ENCODE results near the gene CASTOR2. TPM values are rescaled to one million over a fixed set of nuclear protein-coding genes. Genes with fewer than 3 reads are reported as not detected.
"Not testable (repeated sequence)": the region's sequence is repeated elsewhere in the genome, so short reads cannot be mapped to it uniquely, and the experiment has no call there.

The CASTOR2 gene
- total and polyA plus RNA-seq, 7 donors: 2.9 to 255 (median 131) TPM

- H3K27ac ChIP-seq; ATAC-seq; H3K4me3 ChIP-seq; H3K9me3 ChIP-seq; intact Hi-C loops (cut with DNase I); H3K27me3 ChIP-seq (ENCODE audit: insufficient read depth in 3 of 3, low read length in 2 of 3); DNase-seq; H3K36me3 ChIP-seq (ENCODE audit: insufficient read depth in 1 of 2, low read depth in 1 of 2); H3K4me1 ChIP-seq: not testable (repeated sequence)
- no CpG with 5 or more reads among the region's 2 CpGs for WGBS, 3 donors
Observed at GRCh38 chr7:74958328-74958727, 6.2 kb upstream of the CASTOR2 start.

DNA sequence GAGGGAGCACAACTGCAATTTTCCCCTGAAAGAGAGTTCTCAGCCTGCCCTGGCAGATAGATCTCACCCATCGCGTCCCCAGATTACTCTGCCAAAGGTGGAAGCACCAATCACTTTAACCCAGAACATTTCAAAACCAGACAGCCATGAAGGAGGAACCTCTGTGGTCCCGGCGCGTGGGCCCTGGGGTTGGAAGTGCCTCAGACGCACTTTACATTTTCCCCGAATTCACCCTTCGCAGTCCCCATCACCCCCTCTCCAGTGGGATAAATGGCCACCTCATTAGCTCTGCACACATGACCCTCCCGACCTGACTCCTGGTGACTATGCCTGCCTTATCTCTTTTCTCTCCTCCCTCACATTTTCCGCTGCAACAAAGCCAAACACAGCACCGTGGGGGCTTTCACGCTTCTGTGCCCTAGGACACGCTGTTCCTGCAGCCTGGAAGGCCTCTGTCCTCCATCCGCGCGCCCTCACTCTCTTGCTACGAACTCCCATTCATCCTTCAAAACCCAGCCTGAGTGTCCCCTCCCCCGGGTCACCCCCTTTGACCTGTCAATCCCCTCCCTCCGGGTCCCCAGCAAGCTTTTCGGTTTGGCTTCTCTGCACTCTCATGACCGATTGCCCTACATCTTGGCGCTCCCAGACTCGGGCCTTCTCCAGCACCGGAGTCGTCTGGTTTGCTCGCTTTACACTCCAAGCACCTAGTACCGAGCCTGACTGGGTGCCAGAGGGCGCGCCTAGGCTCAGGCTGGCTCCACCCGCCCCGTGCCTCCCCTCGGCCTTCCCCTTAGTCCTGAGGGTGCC, 598 bp upstream of the CASTOR2 start:
- ATAC-seq: peak in 2 of 4 donors; percentile 5 to 66
- H3K4me3 ChIP-seq: peak overlapping the region; percentile 52

GRCh38 chr7:74966208-74966854, 1.8 kb downstream of the CASTOR2 start:
- H3K9me3 ChIP-seq; H3K27ac ChIP-seq; DNase-seq; ATAC-seq; H3K4me3 ChIP-seq; H3K4me1 ChIP-seq; intact Hi-C loops (cut with DNase I); H3K27me3 ChIP-seq (ENCODE audit: insufficient read depth in 3 of 3, low read length in 2 of 3); H3K36me3 ChIP-seq (ENCODE audit: insufficient read depth in 1 of 2, low read depth in 1 of 2): not testable (repeated sequence)
- no CpG with 5 or more reads among the region's 16 CpGs for WGBS, 3 donors

More for the DNA sequence above, 598 bp upstream of the CASTOR2 start:
- intact Hi-C loops (cut with DNase I); H3K36me3 ChIP-seq (ENCODE audit: insufficient read depth in 1 of 2, low read depth in 1 of 2); H3K4me1 ChIP-seq; H3K9me3 ChIP-seq; H3K27me3 ChIP-seq (ENCODE audit: insufficient read depth in 3 of 3, low read length in 2 of 3): not testable (repeated sequence)
- 37 to 43% (median 39%) methylated on average over 17 to 22 of the region's 32 CpGs for WGBS, 3 donors
- H3K27ac ChIP-seq: peak overlapping the region; percentile 9
- DNase-seq: peak in 1 of 2 donors; percentile 31

GRCh38 chr7:74966909-74967308, 2.4 kb downstream of the CASTOR2 start:
- H3K27ac ChIP-seq; H3K4me1 ChIP-seq; H3K4me3 ChIP-seq; H3K9me3 ChIP-seq; H3K36me3 ChIP-seq (ENCODE audit: insufficient read depth in 1 of 2, low read depth in 1 of 2); H3K27me3 ChIP-seq (ENCODE audit: insufficient read depth in 3 of 3, low read length in 2 of 3); DNase-seq; intact Hi-C loops (cut with DNase I): not testable (repeated sequence)
- ATAC-seq: peak in 3 of 4 donors; percentile 40 to 45 (median 41)
- no CpG with 5 or more reads among the region's 6 CpGs for WGBS, 3 donors

DNA sequence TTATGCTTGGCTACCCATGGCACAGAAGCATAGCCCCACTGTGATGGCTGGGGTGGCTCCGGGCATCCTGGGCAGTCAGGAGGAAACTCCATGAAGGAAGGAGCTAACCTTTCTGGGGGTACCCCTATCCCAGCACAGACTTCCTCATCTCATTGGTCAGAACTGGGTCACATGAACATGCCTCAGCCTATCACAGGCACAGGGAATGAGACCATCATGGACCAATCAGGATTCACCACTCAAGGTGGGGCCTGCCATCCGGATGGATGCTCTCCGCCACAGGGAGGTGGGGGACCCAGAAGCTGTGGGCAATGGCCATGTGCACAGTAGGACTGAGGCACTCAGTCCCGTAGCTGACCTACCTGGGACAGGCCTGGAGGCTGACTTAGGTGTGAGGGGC, 6.9 kb downstream of the CASTOR2 start:
- H3K4me1 ChIP-seq; intact Hi-C loops (cut with DNase I); H3K27me3 ChIP-seq (ENCODE audit: insufficient read depth in 3 of 3, low read length in 2 of 3); H3K4me3 ChIP-seq; H3K27ac ChIP-seq; H3K36me3 ChIP-seq (ENCODE audit: insufficient read depth in 1 of 2, low read depth in 1 of 2); DNase-seq; ATAC-seq; H3K9me3 ChIP-seq: not testable (repeated sequence)
- WGBS, 3 donors: no CpG with 5 or more reads among the region's 4 CpGs

DNA sequence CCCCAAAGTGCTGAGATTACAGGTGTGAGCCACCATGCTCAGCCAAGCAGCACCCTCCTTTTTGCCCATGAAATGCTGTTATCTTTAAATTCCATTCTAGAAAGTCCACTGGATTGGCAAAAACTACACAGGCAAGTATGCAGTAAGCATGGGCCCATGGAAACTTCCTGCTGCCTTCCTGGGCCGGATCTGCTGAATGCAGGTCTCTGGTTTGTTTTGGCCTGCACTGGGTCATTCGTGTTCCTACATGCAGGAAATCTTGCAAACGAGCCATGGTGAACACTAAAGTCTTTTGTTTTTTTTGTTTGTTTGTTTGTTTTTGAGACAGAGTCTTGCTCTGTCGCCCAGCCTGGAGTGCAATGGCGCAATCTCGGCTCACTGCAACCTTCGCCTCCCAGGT, 7.9 kb downstream of the CASTOR2 start:
- intact Hi-C loops (cut with DNase I); ATAC-seq; DNase-seq; H3K9me3 ChIP-seq; H3K27me3 ChIP-seq (ENCODE audit: insufficient read depth in 3 of 3, low read length in 2 of 3); H3K36me3 ChIP-seq (ENCODE audit: insufficient read depth in 1 of 2, low read depth in 1 of 2); H3K4me3 ChIP-seq; H3K4me1 ChIP-seq; H3K27ac ChIP-seq: not testable (repeated sequence)
- 69 to 73% (median 72%) methylated on average over 3 to 6 of the region's 7 CpGs for WGBS, 3 donors

DNA sequence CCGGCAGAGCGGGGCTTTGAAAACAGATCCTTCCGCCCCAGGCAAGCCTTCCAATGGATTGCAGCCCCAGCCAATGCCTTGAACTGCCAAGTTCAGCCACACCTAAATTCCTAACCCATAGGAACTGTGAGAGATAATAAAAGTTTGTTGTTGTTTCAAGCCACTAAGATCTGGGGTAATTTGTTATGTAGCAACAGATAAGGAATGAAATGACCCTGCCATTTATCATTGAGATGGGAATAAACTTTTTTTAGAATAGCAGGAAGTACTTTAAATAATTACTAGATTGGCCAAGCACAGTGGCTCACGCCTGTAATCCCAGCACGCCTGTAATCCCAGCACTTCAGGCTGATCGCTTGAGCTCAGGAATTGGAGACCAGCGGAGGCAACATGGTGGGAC, 11.5 kb downstream of the CASTOR2 start:
- intact Hi-C loops (cut with DNase I); ATAC-seq; H3K36me3 ChIP-seq (ENCODE audit: insufficient read depth in 1 of 2, low read depth in 1 of 2); H3K27ac ChIP-seq; H3K9me3 ChIP-seq; H3K4me3 ChIP-seq; DNase-seq; H3K4me1 ChIP-seq; H3K27me3 ChIP-seq (ENCODE audit: insufficient read depth in 3 of 3, low read length in 2 of 3): not testable (repeated sequence)
- 75 to 94% (median 84%) methylated on average over 2 to 3 of the region's 7 CpGs for WGBS, 3 donors

DNA sequence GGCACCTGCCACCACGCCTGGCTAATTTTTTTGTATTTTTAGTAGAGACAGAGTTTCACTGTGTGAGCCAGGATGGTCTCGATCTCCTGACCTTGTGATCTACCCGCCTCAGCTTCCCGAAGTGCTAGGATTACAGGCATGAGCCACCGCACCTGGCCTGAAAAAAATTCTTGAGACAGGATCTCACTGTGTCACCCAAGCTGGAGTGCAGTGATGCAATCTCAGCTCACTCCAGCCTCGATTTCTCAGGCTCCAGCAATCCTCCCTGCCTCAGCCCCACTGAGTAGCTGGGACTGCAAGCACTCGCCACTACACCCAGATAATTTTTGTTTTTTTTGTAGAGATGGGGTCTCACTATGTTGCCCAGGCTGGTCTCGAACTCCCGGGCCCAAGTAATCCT, 13.0 kb downstream of the CASTOR2 start:
- intact Hi-C loops (cut with DNase I); H3K4me1 ChIP-seq; DNase-seq; H3K9me3 ChIP-seq; H3K36me3 ChIP-seq (ENCODE audit: insufficient read depth in 1 of 2, low read depth in 1 of 2); H3K4me3 ChIP-seq; H3K27me3 ChIP-seq (ENCODE audit: insufficient read depth in 3 of 3, low read length in 2 of 3); H3K27ac ChIP-seq: not testable (repeated sequence)
- 76 to 82% (median 78%) methylated on average over 3 to 6 of the region's 9 CpGs for WGBS, 3 donors
- ATAC-seq: peak; percentile 47 to 66 (median 54)

GRCh38 chr7:74988436-74988835, 23.9 kb downstream of the CASTOR2 start:
- H3K9me3 ChIP-seq; H3K36me3 ChIP-seq (ENCODE audit: insufficient read depth in 1 of 2, low read depth in 1 of 2); H3K27me3 ChIP-seq (ENCODE audit: insufficient read depth in 3 of 3, low read length in 2 of 3); DNase-seq; ATAC-seq; H3K4me3 ChIP-seq; intact Hi-C loops (cut with DNase I): not testable (repeated sequence)
- H3K4me1 ChIP-seq: peaks cover 13% of the 10 kb centered on the region
- WGBS, 3 donors: 87 to 93% (median 88%) methylated on average over 9 of the region's 9 CpGs
- peak overlapping the region; percentile 73 for H3K27ac ChIP-seq

Measured in psoas muscle (tissue), 8 donors.